Peyer's patch (tissue), 4 donors: ENCODE results near the gene HNRNPU. TPM values are rescaled to one million over a fixed set of nuclear protein-coding genes. Genes with fewer than 3 reads are reported as not detected.

ENCODE experiments used
- DNase-seq, 3 donors: peaks; one replicate each; pipeline ENCODE4 v3.0.0-alpha.2; 2017 to 2019
- H3K27ac ChIP-seq, 4 donors: fragments of 200-600 bp; sonication (generic); one replicate each; pipeline ENCODE4 v1.5.1; 2016 to 2019
- H3K27me3 ChIP-seq, 2 donors: fragments of 200-600 bp; sonication (generic); one replicate each; pipeline ENCODE4 v1.5.1; 2019
- H3K36me3 ChIP-seq, 3 donors: fragments of 200-600 bp; sonication (generic); one replicate each; pipeline ENCODE4 v1.5.1; 2016 to 2019
- H3K4me1 ChIP-seq, 4 donors: fragments of 200-600 bp; sonication (generic); one replicate each; pipeline ENCODE4 v1.5.1; 2016 to 2019
- H3K4me3 ChIP-seq, 4 donors: fragments of 200-600 bp; sonication (generic); 1 replicate in 3 of 4; 2 replicates in 1 of 4; pipeline ENCODE4 v1.5.1; 2016 to 2019; ENCODE audit warnings: mild to moderate bottlenecking in 1 of 4
- H3K9me3 ChIP-seq, 4 donors: fragments of 200-600 bp; sonication (generic); one replicate each; pipeline ENCODE4 v1.5.1; 2016 to 2019; ENCODE audit warnings: mild to moderate bottlenecking in 1 of 4
- CTCF ChIP-seq, 6 experiments: fragments of 450-650 bp in 4 of 6; fragments of 200-600 bp in 2 of 6; sonication (generic) in 1 of 6; IDR thresholded peaks; one replicate each; pipeline ENCODE4 v1.5.1; 2017 to 2019; ENCODE audit warnings: antibody characterized with exemption in 6 of 6, mild to moderate bottlenecking in 3 of 6, moderate library complexity in 1 of 6
- POLR2A ChIP-seq, 2 donors: fragments of 450-650 bp; IDR thresholded peaks; one replicate each; pipeline ENCODE4 v1.5.1; 2017; ENCODE audit warnings: antibody characterized with exemption in 2 of 2, mild to moderate bottlenecking in 2 of 2, moderate library complexity in 2 of 2
- total RNA-seq, 4 donors: library from RNA; depleted of rRNA; stranded (reverse); fragments of >200 nt; gene quantifications; one replicate each; pipeline ENCODE4 v1.1.0, GENCODE V29; 2016

The HNRNPU gene
- total RNA-seq, 4 donors from 2014 or later: 277 to 522 (median 324) TPM

- H3K9me3 ChIP-seq: no peaks in the 10 kb centered on the region
- H3K36me3 ChIP-seq: no peaks in the 10 kb centered on the region
- no peak for DNase-seq
- H3K27ac ChIP-seq: no peak overlapping the region
- H3K4me1 ChIP-seq: no peaks in the 10 kb centered on the region
- no peak overlapping the region for H3K4me3 ChIP-seq
- TF ChIP-seq CTCF (IDR thresholded peaks at IDR 0.05): no peak
- TF ChIP-seq POLR2A (IDR thresholded peaks at IDR 0.05): no peak
- no peaks in the 10 kb centered on the region for H3K27me3 ChIP-seq
Observed at GRCh38 chr1:244876228-244876910, 12.0 kb upstream of the HNRNPU start.

- Histone ChIP-seq H3K36me3 (no peaks in the 10 kb centered on the region), H3K4me1 (no peaks in the 10 kb centered on the region), H3K4me3 (no peak overlapping the region), H3K9me3 (no peaks in the 10 kb centered on the region), H3K27ac (no peak overlapping the region), H3K27me3 (no peaks in the 10 kb centered on the region)
- no peak for DNase-seq
- TF ChIP-seq CTCF (IDR thresholded peaks at IDR 0.05) (no peak), POLR2A (IDR thresholded peaks at IDR 0.05) (no peak)
Observed at GRCh38 chr1:244874974-244875579, 10.7 kb upstream of the HNRNPU start.

GRCh38 chr1:244869950-244870349 is 5.6 kb upstream of the HNRNPU start:
- Histone ChIP-seq H3K9me3 (no peaks in the 10 kb centered on the region), H3K27ac (no peak overlapping the region), H3K36me3 (no peaks in the 10 kb centered on the region), H3K27me3 (no peaks in the 10 kb centered on the region), H3K4me1 (no peaks in the 10 kb centered on the region), H3K4me3 (no peak overlapping the region)
- DNase-seq: no peak
- TF ChIP-seq POLR2A (IDR thresholded peaks at IDR 0.05) (no peak), CTCF (IDR thresholded peaks at IDR 0.05) (no peak)

- Histone ChIP-seq H3K27me3 (no peaks in the 10 kb centered on the region), H3K9me3 (no peaks in the 10 kb centered on the region)
- no peak for TF ChIP-seq CTCF (IDR thresholded peaks at IDR 0.05)
- no peak for TF ChIP-seq POLR2A (IDR thresholded peaks at IDR 0.05)
Observed at GRCh38 chr1:244869364-244869827, 5.1 kb upstream of the HNRNPU start.

GRCh38 chr1:244868484-244869363 is 4.4 kb upstream of the HNRNPU start:
- Histone ChIP-seq H3K27ac (no peak overlapping the region), H3K9me3 (no peaks in the 10 kb centered on the region), H3K27me3 (no peaks in the 10 kb centered on the region), H3K36me3 (no peaks in the 10 kb centered on the region), H3K4me3 (no peak overlapping the region), H3K4me1 (no peaks in the 10 kb centered on the region)
- TF ChIP-seq POLR2A (IDR thresholded peaks at IDR 0.05) (no peak), CTCF (IDR thresholded peaks at IDR 0.05) (no peak)
- no peak for DNase-seq

More at GRCh38 chr1:244869364-244869827, 5.1 kb upstream of the HNRNPU start:
- DNase-seq: no peak
- H3K4me1 ChIP-seq: no peaks in the 10 kb centered on the region
- no peaks in the 10 kb centered on the region for H3K36me3 ChIP-seq
- H3K4me3 ChIP-seq: no peak overlapping the region
- no peak overlapping the region for H3K27ac ChIP-seq
